Neural progenitor cell (in vitro differentiated cells): ENCODE measurements around the gene ANO2. TPM values are rescaled to one million over a fixed set of nuclear protein-coding genes. Genes with fewer than 3 reads are reported as not detected.

Source experiments
- DNase-seq: peaks from one replicate; pipeline ENCODE4 v3.0.0-alpha.2; 2016; ENCODE audit warnings: low spot score
- H2AFZ ChIP-seq: fragments of 200-600 bp; sonication (generic); replicated peaks from 2 replicates; pipeline ENCODE4 v1.6.1; 2016; ENCODE audit warnings: antibody characterized with exemption
- H3F3A ChIP-seq: fragments of 200-600 bp; sonication (generic); 2 replicates; pipeline ENCODE4 v1.6.1; 2016; ENCODE audit warnings: antibody characterized with exemption, low read depth
- H3K27ac ChIP-seq: fragments of 200-600 bp; sonication (generic); 2 replicates; pipeline ENCODE4 v1.5.1; 2016; ENCODE audit warnings: mild to moderate bottlenecking
- H3K27me3 ChIP-seq: fragments of 200-600 bp; sonication (generic); 2 replicates; pipeline ENCODE4 v1.6.1; 2016; ENCODE audit warnings: mild to moderate bottlenecking, moderate library complexity
- H3K36me3 ChIP-seq: fragments of 200-600 bp; sonication (generic); 2 replicates; pipeline ENCODE4 v1.5.1; 2016
- H3K4me1 ChIP-seq: fragments of 200-600 bp; sonication (generic); 2 replicates; pipeline ENCODE4 v1.6.1; 2016; ENCODE audit warnings: mixed run types
- H3K4me2 ChIP-seq: fragments of 200-600 bp; sonication (generic); 2 replicates; pipeline ENCODE4 v1.6.1; 2016
- H3K4me3 ChIP-seq: fragments of 200-600 bp; sonication (generic); 2 replicates; pipeline ENCODE4 v1.5.1; 2016
- H3K79me2 ChIP-seq: fragments of 200-600 bp; sonication (generic); 2 replicates; pipeline ENCODE4 v1.6.1; 2016; ENCODE audit warnings: low read depth
- H3K9ac ChIP-seq: fragments of 200-600 bp; sonication (generic); 2 replicates; pipeline ENCODE4 v1.6.1; 2016
- H3K9me3 ChIP-seq: fragments of 200-600 bp; sonication (generic); 2 replicates; pipeline ENCODE4 v1.5.1; 2016; ENCODE audit warnings: low read depth
- H4K20me1 ChIP-seq: fragments of 200-600 bp; sonication (generic); 2 replicates; pipeline ENCODE4 v1.6.1; 2016; ENCODE audit warnings: low read depth
- H3K27ac Mint-ChIP-seq: 3 replicates; pipeline ENCODE4 v1.8.0; 2021; ENCODE audit warnings: mixed read lengths
- H3K27me3 Mint-ChIP-seq: 2 replicates; pipeline ENCODE4 v1.8.0; 2022; ENCODE audit warnings: low read depth, mild to moderate bottlenecking, inconsistent platforms, moderate library complexity, mixed read lengths; ENCODE audit not compliant: insufficient read depth
- H3K36me3 Mint-ChIP-seq: 3 replicates; pipeline ENCODE4 v1.8.0; 2021; ENCODE audit warnings: mixed read lengths
- H3K4me1 Mint-ChIP-seq: 3 replicates; pipeline ENCODE4 v1.8.0; 2021; ENCODE audit warnings: mixed read lengths
- H3K4me3 Mint-ChIP-seq: 3 replicates; pipeline ENCODE4 v1.8.0; 2021; ENCODE audit warnings: mild to moderate bottlenecking, moderate library complexity, mixed read lengths
- H3K9me3 Mint-ChIP-seq: 3 replicates; pipeline ENCODE4 v1.8.0; 2020; ENCODE audit warnings: mixed read lengths
- CTCF ChIP-seq: fragments of 200-600 bp; sonication (generic); IDR thresholded peaks from 2 replicates; pipeline ENCODE4 v1.5.1; 2017; ENCODE audit warnings: antibody characterized with exemption, mild to moderate bottlenecking
- EZH2 ChIP-seq: fragments of 200-600 bp; sonication (generic); IDR thresholded peaks from 2 replicates; pipeline ENCODE4 v1.6.1; 2017; ENCODE audit warnings: antibody characterized with exemption, mild to moderate bottlenecking, moderate library complexity
- EZH2phosphoT487 ChIP-seq: fragments of 200-600 bp; sonication (generic); IDR thresholded peaks from 2 replicates; pipeline ENCODE4 v1.6.1; 2017; ENCODE audit warnings: antibody characterized with exemption
- total RNA-seq: library from RNA; depleted of rRNA; stranded (reverse); fragments of >200 nt; gene quantifications from 2 replicates; pipeline ENCODE4 v1.2.3, GENCODE V29; 2015; ENCODE audit warnings: low replicate concordance

Gene ANO2
- total RNA-seq, 1 donor from 2014 or later, result 4.8 TPM

DNA sequence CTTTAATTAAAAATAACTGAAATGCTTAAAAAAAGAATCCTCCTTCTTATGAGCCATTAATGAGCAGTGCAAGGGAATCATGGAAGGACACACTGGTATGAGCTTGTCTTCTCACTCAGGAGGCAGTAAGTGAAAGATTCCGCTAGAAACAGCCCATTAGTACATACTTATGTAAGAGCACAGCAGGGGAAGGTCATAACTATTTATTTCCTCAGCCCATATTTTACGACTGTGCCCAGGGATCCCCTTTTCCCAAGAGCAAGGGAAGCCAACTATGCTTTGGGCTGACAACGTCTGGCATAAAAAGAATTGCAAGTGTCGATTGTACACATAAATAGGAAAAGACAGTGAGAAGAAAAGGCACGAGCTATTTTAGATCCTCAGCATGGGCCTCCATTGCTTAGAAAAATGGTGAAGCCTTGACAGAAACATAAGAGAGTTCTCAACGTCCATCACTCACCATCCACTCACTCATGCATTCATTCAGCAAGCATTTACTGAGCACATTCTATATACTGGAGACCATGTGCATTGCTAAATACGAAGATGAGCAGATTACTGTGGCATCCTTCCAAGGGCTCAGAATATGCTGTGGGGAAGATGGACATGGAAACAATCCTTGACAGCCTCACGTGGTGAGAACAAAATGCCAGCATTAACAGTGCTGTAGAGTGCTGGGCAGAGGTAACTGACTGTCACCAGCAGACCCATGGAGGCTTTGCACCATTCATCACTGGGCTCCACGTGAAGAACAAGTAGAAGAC lies 360.5 kb downstream of the ANO2 start:
- Histone ChIP-seq H2AFZ (no peak overlapping the region), H3K36me3 (no peaks in the 10 kb centered on the region), H3K27me3 (no peaks in the 10 kb centered on the region), H3K4me3 (no peak overlapping the region), H3K4me2 (no peak overlapping the region), H4K20me1 (no peaks in the 10 kb centered on the region), H3K79me2 (no peaks in the 10 kb centered on the region), H3K4me1 (peaks cover 54% of the 10 kb centered on the region), H3F3A (peaks cover 14% of the 10 kb centered on the region), H3K9me3 (no peaks in the 10 kb centered on the region), H3K27ac (no peak overlapping the region), H3K9ac (no peak overlapping the region)
- no peak for TF ChIP-seq EZH2
- no peak for DNase-seq
- no peak overlapping the region for H3K4me3 Mint-ChIP-seq
- H3K9me3 Mint-ChIP-seq, result peaks cover 2% of the 10 kb centered on the region
- no peak overlapping the region for H3K27ac Mint-ChIP-seq
- H3K36me3 Mint-ChIP-seq, result no peaks in the 10 kb centered on the region
- no peaks in the 10 kb centered on the region for H3K27me3 Mint-ChIP-seq
- peaks cover 29% of the 10 kb centered on the region for H3K4me1 Mint-ChIP-seq

- Mint-ChIP-seq H3K4me1 (peaks cover 11% of the 10 kb centered on the region), H3K36me3 (no peaks in the 10 kb centered on the region), H3K9me3 (peaks cover 2% of the 10 kb centered on the region), H3K27ac (no peak overlapping the region), H3K27me3 (peaks cover 2% of the 10 kb centered on the region), H3K4me3 (no peak overlapping the region)
- Histone ChIP-seq H3K4me3 (no peak overlapping the region), H3F3A (peaks cover 10% of the 10 kb centered on the region), H3K4me1 (peaks cover 37% of the 10 kb centered on the region), H3K9me3 (no peaks in the 10 kb centered on the region), H3K27me3 (no peaks in the 10 kb centered on the region), H3K4me2 (no peak overlapping the region), H2AFZ (no peak overlapping the region), H3K27ac (no peak overlapping the region), H3K36me3 (no peaks in the 10 kb centered on the region), H4K20me1 (no peaks in the 10 kb centered on the region), H3K79me2 (no peaks in the 10 kb centered on the region), H3K9ac (no peak overlapping the region)
- no peak for DNase-seq
- TF ChIP-seq CTCF (no peak), EZH2 (no peak), EZH2phosphoT487 (no peak)
Measured at GRCh38 chr12:5582541-5582940, 362.5 kb downstream of the ANO2 start.

DNA sequence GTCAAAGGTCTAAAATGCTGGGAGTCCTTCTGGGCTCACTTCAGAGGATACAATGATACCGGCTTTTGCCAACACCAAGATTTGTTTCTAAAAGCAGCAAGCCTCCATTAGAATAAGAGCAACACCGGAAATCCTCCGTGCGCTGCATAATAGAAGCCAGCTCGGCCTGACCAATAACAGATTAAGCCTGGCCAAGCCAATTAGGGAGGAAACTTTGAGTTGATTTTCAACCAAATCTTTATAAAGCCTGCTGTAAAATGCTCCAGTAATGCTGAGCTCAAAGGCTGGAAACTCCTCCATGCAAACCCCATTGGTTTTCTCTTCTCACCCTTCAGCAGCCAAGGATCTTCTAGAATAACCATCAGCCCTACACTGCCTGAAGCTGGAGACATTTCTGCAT lies 363.0 kb downstream of the ANO2 start:
- no peak overlapping the region for H3K4me3 ChIP-seq
- TF ChIP-seq EZH2, result no peak
- TF ChIP-seq CTCF, result no peak
- no peak for TF ChIP-seq EZH2phosphoT487
- Mint-ChIP-seq H3K27me3 (peaks cover 2% of the 10 kb centered on the region), H3K4me1 (peaks cover 11% of the 10 kb centered on the region), H3K9me3 (no peaks in the 10 kb centered on the region), H3K27ac (no peak overlapping the region), H3K4me3 (no peak overlapping the region), H3K36me3 (no peaks in the 10 kb centered on the region)
- H3K4me1 ChIP-seq, result peaks cover 37% of the 10 kb centered on the region
- no peaks in the 10 kb centered on the region for H4K20me1 ChIP-seq
- H3K9me3 ChIP-seq, result no peaks in the 10 kb centered on the region
- H3K79me2 ChIP-seq, result no peaks in the 10 kb centered on the region
- no peak overlapping the region for H3K27ac ChIP-seq
- no peak overlapping the region for H3K9ac ChIP-seq
- H3K27me3 ChIP-seq, result no peaks in the 10 kb centered on the region
- peaks cover 4% of the 10 kb centered on the region for H3F3A ChIP-seq
- H3K4me2 ChIP-seq, result no peak overlapping the region
- DNase-seq, result no peak
- no peak overlapping the region for H2AFZ ChIP-seq
- no peaks in the 10 kb centered on the region for H3K36me3 ChIP-seq

DNA sequence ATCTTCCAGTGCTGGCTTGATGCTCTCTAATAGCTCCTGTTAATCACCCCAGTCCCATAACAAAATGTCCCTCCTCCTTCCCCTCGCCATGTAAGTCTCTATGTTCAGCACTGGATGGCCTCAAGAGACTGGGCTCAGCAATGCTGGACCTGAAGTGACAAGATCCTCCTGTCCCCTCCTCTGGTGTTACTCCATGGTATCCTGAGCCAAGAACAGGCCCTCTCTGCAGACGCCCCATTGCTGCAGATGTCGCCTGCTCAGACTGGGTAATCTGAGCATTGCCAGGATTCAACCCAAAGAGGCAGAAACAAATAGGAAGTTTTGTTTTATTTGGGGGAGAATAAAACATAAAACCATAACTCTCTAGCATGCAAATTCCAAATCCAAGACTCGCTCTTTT lies 363.4 kb downstream of the ANO2 start:
- no peaks in the 10 kb centered on the region for H3K27me3 ChIP-seq
- H3K9me3 ChIP-seq, result no peaks in the 10 kb centered on the region
- Mint-ChIP-seq H3K4me1 (peaks cover 11% of the 10 kb centered on the region), H3K9me3 (no peaks in the 10 kb centered on the region), H3K4me3 (no peak overlapping the region), H3K27ac (no peak overlapping the region), H3K27me3 (peaks cover 2% of the 10 kb centered on the region), H3K36me3 (no peaks in the 10 kb centered on the region)
- H3K79me2 ChIP-seq, result no peaks in the 10 kb centered on the region
- no peak overlapping the region for H3K4me2 ChIP-seq
- TF ChIP-seq CTCF (no peak), EZH2 (no peak), EZH2phosphoT487 (no peak)
- no peaks in the 10 kb centered on the region for H4K20me1 ChIP-seq
- no peak overlapping the region for H2AFZ ChIP-seq
- DNase-seq, result no peak
- H3K4me3 ChIP-seq, result no peak overlapping the region
- no peaks in the 10 kb centered on the region for H3K36me3 ChIP-seq
- H3K9ac ChIP-seq, result no peak overlapping the region
- peaks cover 3% of the 10 kb centered on the region for H3F3A ChIP-seq
- no peak overlapping the region for H3K27ac ChIP-seq
- peaks cover 37% of the 10 kb centered on the region for H3K4me1 ChIP-seq
